Large intestine (tissue), 3 donors: ENCODE measurements around the gene YWHAB. TPM values are rescaled to one million over a fixed set of nuclear protein-coding genes. Genes with fewer than 3 reads are reported as not detected.

Experiments used
- DNase-seq, 2 donors: peaks; one replicate each; pipeline versions ENCODE4 v3.0.0 to v3.0.0-alpha.2; 2013
- H3K27ac ChIP-seq: one replicate; pipeline ENCODE4 v1.5.1; 2013; ENCODE audit warnings: low read length
- H3K27me3 ChIP-seq: 2 replicates; pipeline ENCODE4 v1.6.1; 2013; ENCODE audit warnings: low read length; ENCODE audit not compliant: control insufficient read depth, insufficient read depth
- H3K36me3 ChIP-seq: 2 replicates; pipeline ENCODE4 v1.6.1; 2013; ENCODE audit warnings: low read length; ENCODE audit not compliant: control insufficient read depth, insufficient read depth
- H3K4me1 ChIP-seq: one replicate; pipeline ENCODE4 v1.6.1; 2013; ENCODE audit warnings: low read length; ENCODE audit not compliant: control insufficient read depth, insufficient read depth
- H3K4me3 ChIP-seq: one replicate; pipeline ENCODE4 v1.5.1; 2013; ENCODE audit warnings: low read length
- H3K9me3 ChIP-seq: one replicate; pipeline ENCODE4 v1.6.1; 2013; ENCODE audit warnings: mild to moderate bottlenecking, low read depth, low read length, moderate library complexity; ENCODE audit not compliant: control insufficient read depth
- whole genome bisulfite sequencing: methylation state at CpG from one replicate; pipeline ENCODE4 v1.1.5; 2013; ENCODE audit warnings: low lambda C conversion rate; ENCODE audit not compliant: insufficient coverage; 5-methylcytosine and 5-hydroxymethylcytosine counted together
- polyA plus RNA-seq: library from polyadenylated mRNA; unstranded; fragments of 120-200 nt; gene quantifications from one replicate; pipeline ENCODE4 v1.2.1, GENCODE V29; 2013

Gene YWHAB
- polyA plus RNA-seq, 1 donor: 152 TPM

- H3K27me3 ChIP-seq: no peaks in the 10 kb centered on the region
- peaks cover 7% of the 10 kb centered on the region for H3K4me1 ChIP-seq
- DNase-seq: no peak
- H3K27ac ChIP-seq: no peak overlapping the region
- no peaks in the 10 kb centered on the region for H3K9me3 ChIP-seq
- H3K4me3 ChIP-seq: no peak overlapping the region
- H3K36me3 ChIP-seq: no peaks in the 10 kb centered on the region
- WGBS: 76% methylated on average over 3 of the region's 6 CpGs
Observed at GRCh38 chr20:44888226-44889103, 3.0 kb downstream of the YWHAB start.

- Histone ChIP-seq H3K27me3 (no peaks in the 10 kb centered on the region), H3K4me3 (no peak overlapping the region), H3K4me1 (peaks cover 5% of the 10 kb centered on the region), H3K27ac (no peak overlapping the region), H3K36me3 (no peaks in the 10 kb centered on the region), H3K9me3 (no peaks in the 10 kb centered on the region)
- 92% methylated on average over 1 of the region's 1 CpG for WGBS
- DNase-seq: no peak
Observed at GRCh38 chr20:44891826-44892225, 6.3 kb downstream of the YWHAB start.

- no peaks in the 10 kb centered on the region for H3K9me3 ChIP-seq
- peaks cover 12% of the 10 kb centered on the region for H3K4me1 ChIP-seq
- H3K4me3 ChIP-seq: no peak overlapping the region
- no peaks in the 10 kb centered on the region for H3K27me3 ChIP-seq
- WGBS: 86% methylated on average over 1 of the region's 2 CpGs
- H3K27ac ChIP-seq: no peak overlapping the region
- H3K36me3 ChIP-seq: no peaks in the 10 kb centered on the region
- DNase-seq: no peak
Observed at GRCh38 chr20:44894959-44895358, 9.5 kb downstream of the YWHAB start.

GRCh38 chr20:44896583-44896982 lies 11.1 kb downstream of the YWHAB start:
- WGBS: no CpG with 5 or more reads among the region's 1 CpG

GRCh38 chr20:44897133-44897532 lies 11.6 kb downstream of the YWHAB start:
- Histone ChIP-seq H3K4me1 (peaks cover 12% of the 10 kb centered on the region), H3K4me3 (no peak overlapping the region), H3K27me3 (no peaks in the 10 kb centered on the region), H3K36me3 (peaks cover 9% of the 10 kb centered on the region), H3K9me3 (no peaks in the 10 kb centered on the region), H3K27ac (peak overlapping the region; percentile 34)
- WGBS: no CpG with 5 or more reads among the region's 1 CpG
- peak; percentile 66 to 88 for DNase-seq

More at GRCh38 chr20:44896583-44896982, 11.1 kb downstream of the YWHAB start:
- H3K27ac ChIP-seq: no peak overlapping the region
- H3K27me3 ChIP-seq: no peaks in the 10 kb centered on the region
- H3K4me1 ChIP-seq: peaks cover 12% of the 10 kb centered on the region
- no peak overlapping the region for H3K4me3 ChIP-seq
- no peak for DNase-seq
- H3K36me3 ChIP-seq: peaks cover 5% of the 10 kb centered on the region
- no peaks in the 10 kb centered on the region for H3K9me3 ChIP-seq

- Histone ChIP-seq H3K4me3 (no peak overlapping the region), H3K9me3 (no peaks in the 10 kb centered on the region), H3K27me3 (no peaks in the 10 kb centered on the region), H3K27ac (no peak overlapping the region), H3K4me1 (peaks cover 12% of the 10 kb centered on the region), H3K36me3 (peaks cover 35% of the 10 kb centered on the region)
- no CpG with 5 or more reads among the region's 5 CpGs for WGBS
- no peak for DNase-seq
Observed at GRCh38 chr20:44900231-44900854, 14.8 kb downstream of the YWHAB start.

- H3K4me3 ChIP-seq: no peak overlapping the region
- DNase-seq: no peak
- WGBS: no CpG with 5 or more reads among the region's 2 CpGs
- H3K27ac ChIP-seq: no peak overlapping the region
- H3K36me3 ChIP-seq: peaks cover 50% of the 10 kb centered on the region
- peaks cover 8% of the 10 kb centered on the region for H3K4me1 ChIP-seq
- no peaks in the 10 kb centered on the region for H3K9me3 ChIP-seq
- H3K27me3 ChIP-seq: no peaks in the 10 kb centered on the region
Observed at GRCh38 chr20:44901974-44902373, 16.5 kb downstream of the YWHAB start.

- peaks cover 66% of the 10 kb centered on the region for H3K36me3 ChIP-seq
- DNase-seq: no peak
- H3K4me1 ChIP-seq: peaks cover 2% of the 10 kb centered on the region
- H3K9me3 ChIP-seq: no peaks in the 10 kb centered on the region
- WGBS: 80% methylated on average over 2 of the region's 5 CpGs
- no peak overlapping the region for H3K27ac ChIP-seq
- no peaks in the 10 kb centered on the region for H3K27me3 ChIP-seq
- no peak overlapping the region for H3K4me3 ChIP-seq
Observed at GRCh38 chr20:44904377-44904776, 18.9 kb downstream of the YWHAB start.

GRCh38 chr20:44908987-44909871 lies 23.7 kb downstream of the YWHAB start:
- Histone ChIP-seq H3K36me3 (peaks cover 46% of the 10 kb centered on the region), H3K27ac (no peak overlapping the region), H3K4me1 (peaks cover 7% of the 10 kb centered on the region), H3K27me3 (no peaks in the 10 kb centered on the region), H3K9me3 (no peaks in the 10 kb centered on the region), H3K4me3 (peak overlapping the region; percentile 58)
- no CpG with 5 or more reads among the region's 14 CpGs for WGBS
- DNase-seq: no peak
